IPS-15b (cell line): Measurements from ENCODE around the gene ZNF101.
"Not testable (repeated sequence)": the region's sequence is repeated elsewhere in the genome, so short reads cannot be mapped to it uniquely, and the experiment has no call there.

ENCODE experiments used
- H3K27me3 ChIP-seq: one replicate; pipeline ENCODE4 v1.6.1; 2013; ENCODE audit warnings: low read length; ENCODE audit not compliant: control insufficient read depth, insufficient read depth
- H3K36me3 ChIP-seq: one replicate; pipeline ENCODE4 v1.6.1; 2013; ENCODE audit warnings: low read length; ENCODE audit not compliant: control insufficient read depth, insufficient read depth
- H3K4me1 ChIP-seq: one replicate; pipeline ENCODE4 v1.6.1; 2013; ENCODE audit warnings: mild to moderate bottlenecking, low read length; ENCODE audit not compliant: control insufficient read depth, insufficient read depth
- H3K4me3 ChIP-seq: one replicate; pipeline ENCODE4 v1.5.1; 2013; ENCODE audit warnings: low read depth, low read length
- H3K9ac ChIP-seq: one replicate; pipeline ENCODE4 v1.6.1; 2013; ENCODE audit warnings: low read depth, mild to moderate bottlenecking, low read length
- H3K9me3 ChIP-seq: one replicate; pipeline ENCODE4 v1.6.1; 2013; ENCODE audit warnings: mild to moderate bottlenecking, low read length; ENCODE audit not compliant: control insufficient read depth, insufficient read depth

ZNF101 gene

GRCh38 chr19:19670070-19670551, 1.5 kb downstream of the ZNF101 start:
- Histone ChIP-seq H3K4me3 (peak overlapping the region; percentile 89), H3K27me3 (no peaks in the 10 kb centered on the region), H3K4me1 (no peaks in the 10 kb centered on the region), H3K9me3 (no peaks in the 10 kb centered on the region), H3K36me3 (peaks cover 4% of the 10 kb centered on the region), H3K9ac (peak overlapping the region; percentile 87)

GRCh38 chr19:19672816-19673215, 4.2 kb downstream of the ZNF101 start:
- Histone ChIP-seq H3K4me1 (no peaks in the 10 kb centered on the region), H3K9me3 (no peaks in the 10 kb centered on the region), H3K36me3 (peaks cover 10% of the 10 kb centered on the region), H3K4me3 (no peak overlapping the region), H3K9ac (no peak overlapping the region), H3K27me3 (no peaks in the 10 kb centered on the region)

- Histone ChIP-seq H3K27me3 (no peaks in the 10 kb centered on the region), H3K4me3 (no peak overlapping the region), H3K36me3 (peaks cover 15% of the 10 kb centered on the region), H3K4me1 (no peaks in the 10 kb centered on the region), H3K9ac (no peak overlapping the region), H3K9me3 (no peaks in the 10 kb centered on the region)
Observed at GRCh38 chr19:19674315-19674714, 5.7 kb downstream of the ZNF101 start.

- Histone ChIP-seq H3K9ac (no peak overlapping the region), H3K4me3 (no peak overlapping the region), H3K9me3 (no peaks in the 10 kb centered on the region), H3K36me3 (peaks cover 26% of the 10 kb centered on the region), H3K27me3 (no peaks in the 10 kb centered on the region), H3K4me1 (no peaks in the 10 kb centered on the region)
Observed at GRCh38 chr19:19677579-19677978, 8.9 kb downstream of the ZNF101 start.

- Histone ChIP-seq H3K4me3 (no peak overlapping the region), H3K9ac (no peak overlapping the region), H3K36me3 (peaks cover 25% of the 10 kb centered on the region), H3K27me3 (no peaks in the 10 kb centered on the region), H3K4me1 (no peaks in the 10 kb centered on the region), H3K9me3 (no peaks in the 10 kb centered on the region)
Observed at GRCh38 chr19:19679176-19680073, 10.8 kb downstream of the ZNF101 start.

- not testable (repeated sequence) for H3K9me3 ChIP-seq, H3K36me3 ChIP-seq, H3K27me3 ChIP-seq, H3K9ac ChIP-seq, H3K4me1 ChIP-seq, H3K4me3 ChIP-seq
Observed at GRCh38 chr19:19686119-19686518, 17.5 kb downstream of the ZNF101 start.

- H3K36me3 ChIP-seq = peaks cover 3% of the 10 kb centered on the region
Observed at GRCh38 chr19:19686580-19686979, 17.9 kb downstream of the ZNF101 start.

GRCh38 chr19:19687090-19687489, 18.5 kb downstream of the ZNF101 start:
- no peak overlapping the region for H3K4me3 ChIP-seq
- H3K27me3 ChIP-seq = no peaks in the 10 kb centered on the region
- no peaks in the 10 kb centered on the region for H3K9me3 ChIP-seq
- no peaks in the 10 kb centered on the region for H3K4me1 ChIP-seq
- peaks cover 3% of the 10 kb centered on the region for H3K36me3 ChIP-seq
- H3K9ac ChIP-seq = no peak overlapping the region

More at GRCh38 chr19:19686580-19686979, 17.9 kb downstream of the ZNF101 start:
- no peaks in the 10 kb centered on the region for H3K27me3 ChIP-seq
- H3K4me1 ChIP-seq = no peaks in the 10 kb centered on the region
- H3K4me3 ChIP-seq = no peak overlapping the region
- H3K9ac ChIP-seq = no peak overlapping the region
- no peaks in the 10 kb centered on the region for H3K9me3 ChIP-seq

- not testable (repeated sequence) for H3K9me3 ChIP-seq, H3K4me1 ChIP-seq, H3K9ac ChIP-seq, H3K27me3 ChIP-seq, H3K4me3 ChIP-seq, H3K36me3 ChIP-seq
Observed at GRCh38 chr19:19689023-19689422, 20.4 kb downstream of the ZNF101 start.

GRCh38 chr19:19691683-19692082, 23.0 kb downstream of the ZNF101 start:
- no peak overlapping the region for H3K9ac ChIP-seq
- H3K4me3 ChIP-seq = no peak overlapping the region
- H3K4me1 ChIP-seq = no peaks in the 10 kb centered on the region
- no peaks in the 10 kb centered on the region for H3K27me3 ChIP-seq
- no peaks in the 10 kb centered on the region for H3K9me3 ChIP-seq
- H3K36me3 ChIP-seq = no peaks in the 10 kb centered on the region

- Histone ChIP-seq H3K4me3 (no peak overlapping the region), H3K9me3 (no peaks in the 10 kb centered on the region), H3K36me3 (no peaks in the 10 kb centered on the region), H3K4me1 (no peaks in the 10 kb centered on the region), H3K9ac (no peak overlapping the region), H3K27me3 (no peaks in the 10 kb centered on the region)
Observed at GRCh38 chr19:19696386-19696785, 27.7 kb downstream of the ZNF101 start.

- Histone ChIP-seq H3K27me3 (no peaks in the 10 kb centered on the region), H3K9ac (no peak overlapping the region), H3K9me3 (no peaks in the 10 kb centered on the region), H3K4me3 (no peak overlapping the region), H3K4me1 (no peaks in the 10 kb centered on the region), H3K36me3 (no peaks in the 10 kb centered on the region)
Observed at GRCh38 chr19:19697589-19697988, 28.9 kb downstream of the ZNF101 start.
